Smooth muscle cell (in vitro differentiated cells): ENCODE measurements around the gene KTN1. TPM values are rescaled to one million over a fixed set of nuclear protein-coding genes. Genes with fewer than 3 reads are reported as not detected.

Experiments
- DNase-seq: peaks from one replicate; lab custom pipeline; 2025; ENCODE audit not compliant: unreplicated experiment; lab: John Stamatoyannopoulos, UW
- H2AFZ ChIP-seq: fragments of 200-600 bp; sonication (generic); 2 replicates; pipeline ENCODE4 v1.6.0; 2016; ENCODE audit warnings: antibody characterized with exemption, low read depth, mild to moderate bottlenecking
- H3F3A ChIP-seq: fragments of 200-600 bp; sonication (generic); 2 replicates; pipeline ENCODE4 v1.6.0; 2017; ENCODE audit warnings: antibody characterized with exemption, low read depth
- H3K27ac ChIP-seq: fragments of 200-600 bp; sonication (generic); 2 replicates; pipeline ENCODE4 v1.5.1; 2016; ENCODE audit warnings: low read depth, mild to moderate bottlenecking
- H3K27me3 ChIP-seq: fragments of 200-600 bp; sonication (generic); 2 replicates; pipeline ENCODE4 v1.6.1; 2016; ENCODE audit warnings: low read depth, mild to moderate bottlenecking
- H3K36me3 ChIP-seq: fragments of 200-600 bp; sonication (generic); 2 replicates; pipeline ENCODE4 v1.5.1; 2016; ENCODE audit warnings: low read depth
- H3K4me1 ChIP-seq: fragments of 200-600 bp; sonication (generic); 2 replicates; pipeline ENCODE4 v1.5.1; 2016; ENCODE audit warnings: low read depth
- H3K4me2 ChIP-seq: fragments of 200-600 bp; sonication (generic); 2 replicates; pipeline ENCODE4 v1.6.0; 2016; ENCODE audit warnings: mild to moderate bottlenecking
- H3K4me3 ChIP-seq: fragments of 200-600 bp; sonication (generic); 2 replicates; pipeline ENCODE4 v1.5.1; 2016; ENCODE audit warnings: mild to moderate bottlenecking
- H3K79me2 ChIP-seq: fragments of 200-600 bp; sonication (generic); 2 replicates; pipeline ENCODE4 v1.6.0; 2016; ENCODE audit warnings: low read depth, mild to moderate bottlenecking
- H3K9ac ChIP-seq: fragments of 200-600 bp; sonication (generic); 2 replicates; pipeline ENCODE4 v1.6.0; 2016; ENCODE audit warnings: low read depth
- H3K9me3 ChIP-seq: fragments of 200-600 bp; sonication (generic); replicated peaks from 2 replicates; pipeline ENCODE4 v1.5.1; 2016; ENCODE audit warnings: low read depth
- H4K20me1 ChIP-seq: fragments of 200-600 bp; sonication (generic); 2 replicates; pipeline ENCODE4 v1.6.0; 2016; ENCODE audit warnings: low read depth
- WGBS: methylation state at CpG from one replicate; pipeline ENCODE4 v1.1.7; 2016; ENCODE audit warnings: low lambda C conversion rate; 5-methylcytosine and 5-hydroxymethylcytosine counted together
- polyA plus RNA-seq: library from polyadenylated mRNA; unstranded; fragments of >200 nt; fragmentation: Nextera tagmentation; extraction: Ambion mirVana; gene quantifications from 2 replicates; pipeline ENCODE4 v1.2.1, GENCODE V29; 2016
- total RNA-seq: library from RNA; depleted of rRNA; stranded (reverse); fragments of >200 nt; gene quantifications from 2 replicates; pipeline ENCODE4 v1.2.3, GENCODE V29; 2014
- TF ChIP-seq, protein P1 (sequence below): fragments of 200-600 bp; sonication (generic); IDR thresholded peaks from 2 replicates; pipeline ENCODE4 v1.5.1; 2017; ENCODE audit warnings: borderline replicate concordance, mild to moderate bottlenecking, antibody characterized with exemption; ENCODE audit not compliant: insufficient read depth, poor library complexity, severe bottlenecking

Gene KTN1
- total and polyA plus RNA-seq, 2 experiments from 2014 or later = 84.8 to 119 TPM

DNA sequence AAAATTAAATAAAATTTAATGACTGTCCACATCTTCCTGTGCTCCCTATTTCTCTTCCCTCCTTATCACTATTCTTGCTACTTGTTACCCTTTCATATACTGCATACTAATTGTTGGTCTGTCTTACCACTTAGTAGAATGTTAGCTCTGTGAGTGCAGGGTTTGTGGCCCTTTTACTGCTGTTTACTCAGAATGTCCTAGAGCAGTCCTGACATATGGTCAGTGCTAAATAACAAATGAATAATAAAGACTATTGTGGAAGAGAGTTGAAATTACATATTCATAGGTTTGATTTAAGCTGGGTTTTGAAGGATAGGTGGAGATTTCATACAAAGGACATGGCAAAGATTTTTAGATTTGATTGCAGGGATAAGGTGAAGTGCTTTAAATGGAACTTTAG lies 24.5 kb downstream of the KTN1 start:
- H3K27ac ChIP-seq = no peak overlapping the region
- H3K9ac ChIP-seq = no peak overlapping the region
- no peaks in the 10 kb centered on the region for H3K27me3 ChIP-seq
- no peak for DNase-seq
- H3K4me1 ChIP-seq = peaks cover 48% of the 10 kb centered on the region
- H3K4me2 ChIP-seq = no peak overlapping the region
- no peaks in the 10 kb centered on the region for H3K36me3 ChIP-seq
- H2AFZ ChIP-seq = no peak overlapping the region
- H3F3A ChIP-seq = peaks cover 19% of the 10 kb centered on the region
- no peak overlapping the region for H3K4me3 ChIP-seq
- TF ChIP-seq, protein P1, sequence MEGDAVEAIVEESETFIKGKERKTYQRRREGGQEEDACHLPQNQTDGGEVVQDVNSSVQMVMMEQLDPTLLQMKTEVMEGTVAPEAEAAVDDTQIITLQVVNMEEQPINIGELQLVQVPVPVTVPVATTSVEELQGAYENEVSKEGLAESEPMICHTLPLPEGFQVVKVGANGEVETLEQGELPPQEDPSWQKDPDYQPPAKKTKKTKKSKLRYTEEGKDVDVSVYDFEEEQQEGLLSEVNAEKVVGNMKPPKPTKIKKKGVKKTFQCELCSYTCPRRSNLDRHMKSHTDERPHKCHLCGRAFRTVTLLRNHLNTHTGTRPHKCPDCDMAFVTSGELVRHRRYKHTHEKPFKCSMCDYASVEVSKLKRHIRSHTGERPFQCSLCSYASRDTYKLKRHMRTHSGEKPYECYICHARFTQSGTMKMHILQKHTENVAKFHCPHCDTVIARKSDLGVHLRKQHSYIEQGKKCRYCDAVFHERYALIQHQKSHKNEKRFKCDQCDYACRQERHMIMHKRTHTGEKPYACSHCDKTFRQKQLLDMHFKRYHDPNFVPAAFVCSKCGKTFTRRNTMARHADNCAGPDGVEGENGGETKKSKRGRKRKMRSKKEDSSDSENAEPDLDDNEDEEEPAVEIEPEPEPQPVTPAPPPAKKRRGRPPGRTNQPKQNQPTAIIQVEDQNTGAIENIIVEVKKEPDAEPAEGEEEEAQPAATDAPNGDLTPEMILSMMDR = no peak
- no peaks in the 10 kb centered on the region for H3K9me3 ChIP-seq
- peaks cover 91% of the 10 kb centered on the region for H3K79me2 ChIP-seq
- H4K20me1 ChIP-seq = peaks cover 56% of the 10 kb centered on the region

DNA sequence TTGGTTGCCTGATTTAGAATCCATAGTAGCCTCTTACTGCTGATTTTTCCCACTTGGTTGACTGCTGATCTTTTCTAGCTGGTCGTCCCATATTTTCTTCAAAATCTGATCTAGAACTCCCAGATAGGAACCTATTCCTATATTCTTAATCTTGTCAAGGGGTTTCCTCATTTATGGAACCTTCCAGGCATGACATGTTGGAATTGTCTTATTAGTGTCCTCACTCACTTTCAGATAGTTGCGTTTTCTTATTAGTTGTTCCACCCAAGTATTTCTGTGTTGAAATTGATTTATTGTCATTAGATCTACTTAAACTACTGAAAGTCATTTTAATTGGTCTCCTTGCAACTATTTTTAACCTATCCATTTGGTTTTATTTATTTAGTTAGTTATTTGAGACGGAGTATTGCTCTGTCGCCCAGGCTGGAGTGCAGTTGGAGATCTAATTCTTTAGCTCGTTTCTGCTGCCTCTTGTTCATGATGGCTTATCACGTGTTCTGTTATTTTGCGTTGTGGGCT lies 25.0 kb downstream of the KTN1 start:
- Histone ChIP-seq H3K9ac (no peak overlapping the region), H3K4me1 (peaks cover 52% of the 10 kb centered on the region), H3K4me2 (no peak overlapping the region), H3K36me3 (no peaks in the 10 kb centered on the region), H2AFZ (no peak overlapping the region), H3K9me3 (no peaks in the 10 kb centered on the region), H3K4me3 (no peak overlapping the region), H3K27me3 (no peaks in the 10 kb centered on the region), H4K20me1 (peaks cover 61% of the 10 kb centered on the region), H3F3A (peaks cover 15% of the 10 kb centered on the region), H3K79me2 (peaks cover 90% of the 10 kb centered on the region), H3K27ac (no peak overlapping the region)
- DNase-seq = no peak
- TF ChIP-seq, protein P1 = no peak
- 90% methylated on average over 7 of the region's 7 CpGs for WGBS

DNA sequence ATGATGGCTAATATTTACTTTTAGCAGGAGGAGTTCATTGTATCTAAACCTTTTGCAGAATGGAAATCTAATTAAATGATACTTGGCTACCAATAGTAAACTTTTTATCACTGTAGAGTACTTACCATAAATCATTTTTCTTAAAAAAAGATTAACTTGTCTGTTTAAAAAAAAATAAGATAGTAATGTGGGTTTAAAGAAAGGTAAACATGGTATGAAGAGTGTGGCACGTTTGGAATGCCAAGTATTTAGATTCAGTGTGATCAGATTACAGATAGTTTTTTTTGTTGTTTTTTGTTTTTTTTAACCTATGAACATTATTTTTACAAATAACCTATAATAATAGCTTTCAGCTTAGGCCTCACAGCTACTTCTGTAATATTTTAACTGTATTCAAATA lies 25.8 kb downstream of the KTN1 start:
- H4K20me1 ChIP-seq = peaks cover 65% of the 10 kb centered on the region
- TF ChIP-seq, protein P1 = no peak
- peak overlapping the region; percentile 34 for H3K4me2 ChIP-seq

DNA sequence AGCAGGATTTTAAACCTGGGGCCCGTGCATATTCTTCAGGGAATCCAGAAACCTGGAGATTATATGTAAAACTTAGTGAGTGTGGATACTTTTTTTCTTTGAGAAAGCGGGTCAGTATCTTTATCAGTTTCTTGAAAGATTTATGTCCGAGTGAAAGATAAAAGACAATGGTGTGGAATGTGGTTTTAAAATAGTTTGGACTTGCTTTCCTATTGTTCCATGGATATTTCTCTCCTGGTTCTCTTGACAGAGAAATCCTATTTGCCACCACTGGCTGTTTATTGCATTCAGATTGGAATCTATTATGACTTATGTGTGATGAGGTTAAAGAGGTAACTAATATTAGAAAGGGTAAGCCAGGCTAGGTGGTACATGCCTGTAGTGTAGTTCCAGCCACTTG lies 27.4 kb downstream of the KTN1 start:
- Histone ChIP-seq H3F3A (peaks cover 3% of the 10 kb centered on the region), H2AFZ (no peak overlapping the region), H3K9me3 (no peaks in the 10 kb centered on the region), H4K20me1 (peaks cover 75% of the 10 kb centered on the region), H3K4me2 (no peak overlapping the region), H3K4me1 (peaks cover 47% of the 10 kb centered on the region), H3K9ac (no peak overlapping the region), H3K36me3 (no peaks in the 10 kb centered on the region), H3K79me2 (peaks cover 99% of the 10 kb centered on the region), H3K4me3 (no peak overlapping the region), H3K27me3 (no peaks in the 10 kb centered on the region), H3K27ac (no peak overlapping the region)
- TF ChIP-seq, protein P1 = no peak
- no peak for DNase-seq
- whole genome bisulfite sequencing = 71% methylated on average over 3 of the region's 3 CpGs

More for the DNA sequence above, 25.8 kb downstream of the KTN1 start:
- Histone ChIP-seq H3K27me3 (no peaks in the 10 kb centered on the region), H3K9me3 (no peaks in the 10 kb centered on the region), H3F3A (peaks cover 9% of the 10 kb centered on the region), H3K36me3 (no peaks in the 10 kb centered on the region), H3K79me2 (peaks cover 92% of the 10 kb centered on the region), H3K27ac (no peak overlapping the region), H3K9ac (no peak overlapping the region), H2AFZ (no peak overlapping the region), H3K4me3 (no peak overlapping the region), H3K4me1 (peaks cover 49% of the 10 kb centered on the region)
- DNase-seq = no peak
- WGBS = 16% methylated on average over 1 of the region's 1 CpG
